Kidney tubule cell (primary cell): Measurements from ENCODE around the gene IFIT1B.

Experiments used
- DNase-seq: peaks from one replicate; pipeline ENCODE4 v3.0.0-alpha.2; 2018; ENCODE audit warnings: low spot score

IFIT1B gene

DNA sequence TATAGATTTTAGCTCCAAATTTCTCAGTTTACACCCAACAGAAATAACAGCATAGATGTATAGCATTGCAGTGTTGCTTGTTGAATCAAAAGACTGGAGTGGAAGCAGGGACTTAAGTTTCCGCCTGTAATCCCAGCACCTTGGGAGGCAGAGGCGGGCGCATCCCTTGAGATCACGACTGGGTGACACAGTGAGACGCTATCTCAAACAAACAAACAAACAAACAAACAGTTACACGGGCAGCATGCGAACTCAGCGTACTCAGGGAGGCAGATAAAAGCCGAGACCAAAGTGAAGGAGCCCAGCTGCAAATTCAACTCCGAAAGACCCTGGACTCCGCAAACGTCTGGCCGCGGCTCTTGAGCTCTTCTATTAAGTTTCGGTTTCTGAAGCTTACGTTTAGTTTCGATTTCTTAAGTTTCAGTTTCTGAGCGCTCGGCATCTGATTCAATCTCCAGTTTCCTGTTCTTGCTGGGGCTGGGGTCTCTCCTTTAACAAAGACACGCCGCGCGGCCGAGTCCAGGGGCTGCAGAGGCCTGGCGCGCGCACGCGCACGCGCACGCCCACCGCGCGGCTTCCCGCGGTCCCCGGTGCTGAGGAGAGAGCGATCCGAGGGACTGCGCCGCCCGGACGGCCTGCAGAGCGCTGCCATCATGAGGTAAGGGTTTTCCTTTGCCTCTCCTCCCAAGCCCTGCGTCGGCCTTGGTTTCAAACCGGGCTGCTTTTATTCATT is 36.5 kb downstream of the IFIT1B start, which contains the start of gene IFIT5:
Gene IFIT5 (plus strand): TSS at position 423 of the 733 bp plus-strand sequence. CDS start 231 bp downstream, at position 654.
- DNase-seq, result peak; percentile 71

- peak; percentile 57 for DNase-seq
These were observed 37.3 kb downstream of the IFIT1B start for GRCh38 chr10:89414879-89415821.

GRCh38 chr10:89416465-89416864 is 38.6 kb downstream of the IFIT1B start:
- no peak for DNase-seq

DNA sequence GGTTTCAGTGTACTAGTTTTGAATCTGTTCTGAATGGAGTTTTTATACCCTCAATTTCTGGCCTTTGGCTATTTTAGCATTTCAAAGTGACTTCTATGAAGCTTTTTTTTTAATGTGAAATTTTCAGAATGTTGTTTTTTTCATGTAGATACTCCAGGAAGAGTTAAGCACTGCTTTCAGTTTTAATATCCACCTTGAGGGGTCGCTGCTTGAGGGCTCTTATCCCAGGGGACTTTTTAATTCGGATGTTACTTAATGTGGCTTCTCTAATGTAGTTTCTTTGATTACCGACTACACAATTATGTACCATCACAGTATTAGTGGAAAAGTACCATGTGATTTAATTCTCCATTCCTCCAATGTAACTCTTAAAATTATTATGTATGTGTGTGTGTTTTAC is 41.7 kb downstream of the IFIT1B start:
- peak; percentile 16 for DNase-seq

- DNase-seq, result no peak
These were observed 43.2 kb downstream of the IFIT1B start for GRCh38 chr10:89421018-89421476.

GRCh38 chr10:89425000-89425399 is 47.1 kb downstream of the IFIT1B start:
- peak; percentile 25 for DNase-seq

GRCh38 chr10:89426230-89426868 is 48.5 kb downstream of the IFIT1B start:
- DNase-seq, result peak; percentile 75

- DNase-seq, result peak; percentile 70
These were observed 49.8 kb downstream of the IFIT1B start for GRCh38 chr10:89427629-89428028.

- no peak for DNase-seq
These were observed 51.0 kb downstream of the IFIT1B start for GRCh38 chr10:89428877-89429276.

DNA sequence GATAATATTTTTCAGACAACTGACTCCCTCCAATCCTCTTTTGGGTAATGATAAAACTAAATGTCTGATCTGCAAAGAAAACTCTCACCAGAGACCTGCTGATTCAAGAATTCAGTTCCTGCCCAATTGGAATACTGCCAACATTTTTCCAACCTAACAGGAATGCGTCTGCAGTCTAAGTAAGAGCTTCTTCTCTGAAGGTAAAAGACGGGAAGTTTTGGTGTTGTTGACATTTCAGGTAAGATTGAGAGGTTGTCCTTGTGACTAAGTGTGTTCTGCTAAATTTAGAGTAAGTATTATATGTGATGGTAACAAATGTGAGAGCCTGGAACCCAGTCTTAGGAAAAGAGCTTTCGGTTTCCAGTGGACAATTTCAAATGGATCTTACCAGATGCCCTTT is 54.1 kb downstream of the IFIT1B start:
- DNase-seq, result peak; percentile 95
